Erythroblast (primary cell): ENCODE results near the gene NDST1.

Experiments used
- DNase-seq, 2 experiments: peaks; one replicate each; lab custom pipeline; 2025; lab: John Stamatoyannopoulos, UW
- GATA1 ChIP-seq: IDR thresholded peaks from 2 replicates; pipeline ENCODE4 v1.6.1; 2011; ENCODE audit warnings: low read depth, mild to moderate bottlenecking, control low read depth, low read length, moderate library complexity
- POLR2A ChIP-seq: IDR thresholded peaks from 2 replicates; pipeline ENCODE4 v1.6.1; 2011; ENCODE audit warnings: mild to moderate bottlenecking, low read length

The NDST1 gene

GRCh38 chr5:150599281-150599680, 91.3 kb downstream of the NDST1 start:
- TF ChIP-seq POLR2A = no peak
- no peak for TF ChIP-seq GATA1
- no peak for DNase-seq

- TF ChIP-seq POLR2A (no peak), GATA1 (no peak)
These were observed 92.1 kb downstream of the NDST1 start for GRCh38 chr5:150599917-150600511.

DNA sequence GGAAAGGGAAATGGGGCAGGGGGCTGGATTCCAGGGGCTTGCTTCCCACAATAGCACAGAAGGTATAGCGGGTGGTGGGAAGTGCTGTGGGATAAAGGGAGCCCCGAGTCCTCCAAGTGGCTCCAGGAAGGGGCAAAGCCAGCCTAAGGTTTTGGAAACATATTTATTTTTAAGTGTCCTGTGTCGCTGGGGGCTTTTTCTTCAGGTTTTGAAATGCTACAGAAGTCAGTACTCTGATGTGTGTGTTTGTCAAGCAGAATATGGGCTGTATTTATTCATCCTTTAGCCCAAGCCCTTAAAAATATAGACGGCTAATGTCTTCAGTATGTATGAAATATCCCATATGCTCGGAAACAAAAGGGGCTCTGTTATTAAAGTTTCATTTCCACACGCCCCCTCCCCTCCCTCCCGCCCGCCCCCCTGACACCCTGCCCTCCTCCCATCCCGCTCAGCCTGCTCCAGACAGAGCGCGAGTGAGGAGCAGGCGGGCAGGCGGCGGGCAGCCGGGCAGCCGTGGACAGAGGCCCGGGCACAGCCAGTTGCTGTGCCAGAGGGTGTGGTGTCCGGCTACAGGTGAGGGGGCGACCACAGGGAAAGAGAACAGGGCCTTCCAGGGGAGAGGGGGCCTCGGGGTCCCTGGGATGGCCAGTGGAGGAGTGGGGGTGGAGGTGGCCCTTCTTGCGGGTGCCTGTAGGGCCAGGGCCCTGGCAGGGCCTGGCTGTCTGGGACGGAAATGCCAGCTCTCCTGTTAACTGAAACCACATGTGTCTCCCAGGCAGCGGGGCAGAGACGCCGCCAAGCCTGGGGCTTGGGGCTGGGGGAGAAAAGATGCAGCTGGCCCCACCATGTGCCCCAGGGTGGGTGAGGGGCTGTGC, 92.9 kb downstream of the NDST1 start:
- DNase-seq = no peak
- TF ChIP-seq GATA1 = no peak
- no peak for TF ChIP-seq POLR2A

More at GRCh38 chr5:150599917-150600511, 92.1 kb downstream of the NDST1 start:
- no peak for DNase-seq

- DNase-seq = no peak
- TF ChIP-seq POLR2A (no peak), GATA1 (no peak)
These were observed 93.8 kb downstream of the NDST1 start for GRCh38 chr5:150601491-150602345.

- DNase-seq = no peak
- no peak for TF ChIP-seq POLR2A
- no peak for TF ChIP-seq GATA1
These were observed 95.1 kb downstream of the NDST1 start for GRCh38 chr5:150603052-150603451.

- DNase-seq = no peak
- no peak for TF ChIP-seq GATA1
- no peak for TF ChIP-seq POLR2A
These were observed 95.6 kb downstream of the NDST1 start for GRCh38 chr5:150603491-150603890.

GRCh38 chr5:150604010-150604409, 96.1 kb downstream of the NDST1 start:
- DNase-seq = no peak
- TF ChIP-seq GATA1 (no peak), POLR2A (no peak)

DNA sequence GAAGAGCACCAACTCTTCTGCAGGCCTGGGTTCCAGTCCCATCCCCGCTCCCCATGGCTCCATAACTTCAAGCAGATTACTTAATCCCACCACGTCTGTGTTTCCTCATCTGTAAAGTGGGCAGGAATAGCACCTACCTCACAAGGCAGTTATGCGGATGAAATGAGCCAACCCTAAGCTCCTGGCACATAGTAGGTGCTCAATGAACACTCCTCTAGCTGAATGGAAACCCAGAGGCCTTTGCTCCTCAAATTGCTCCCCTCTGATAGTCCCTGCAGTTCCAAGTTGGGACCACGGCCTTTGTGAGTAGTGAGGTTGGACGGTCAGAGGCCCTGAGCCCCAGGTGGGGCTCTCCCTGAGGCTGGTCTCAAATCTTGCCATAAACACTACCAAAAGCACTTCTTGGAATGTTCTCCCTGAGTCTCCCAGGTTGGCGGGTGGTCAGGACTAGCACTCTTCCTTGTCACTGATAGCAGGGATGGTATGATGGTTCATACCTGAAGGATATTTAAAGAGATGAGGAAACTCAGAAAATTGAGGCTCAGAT, 97.0 kb downstream of the NDST1 start:
- no peak for DNase-seq
- TF ChIP-seq POLR2A (no peak), GATA1 (no peak)

- no peak for TF ChIP-seq POLR2A
- TF ChIP-seq GATA1 = no peak
- no peak for DNase-seq
These were observed 97.6 kb downstream of the NDST1 start for GRCh38 chr5:150605546-150605945.

DNA sequence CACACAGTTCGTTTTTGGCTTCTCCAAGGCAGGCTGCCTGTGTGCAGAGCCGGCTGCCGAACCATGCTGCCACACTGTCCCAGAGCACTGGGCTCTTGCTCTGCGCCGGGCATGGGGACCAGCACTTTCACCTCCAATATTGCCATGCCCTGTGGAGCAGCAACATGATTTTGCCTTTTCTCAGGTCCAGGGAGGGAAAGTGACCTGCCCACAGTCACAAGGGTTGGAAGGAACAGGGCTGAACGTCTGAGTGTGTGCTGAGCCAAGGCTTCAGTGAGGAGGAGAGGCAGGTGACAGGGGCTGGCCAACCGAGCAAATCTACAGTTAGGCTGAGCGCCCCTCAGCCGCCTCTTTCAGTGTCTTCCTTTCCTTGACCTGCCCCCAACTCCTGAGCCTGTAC, 98.5 kb downstream of the NDST1 start:
- DNase-seq = no peak
- TF ChIP-seq POLR2A (no peak), GATA1 (no peak)

DNA sequence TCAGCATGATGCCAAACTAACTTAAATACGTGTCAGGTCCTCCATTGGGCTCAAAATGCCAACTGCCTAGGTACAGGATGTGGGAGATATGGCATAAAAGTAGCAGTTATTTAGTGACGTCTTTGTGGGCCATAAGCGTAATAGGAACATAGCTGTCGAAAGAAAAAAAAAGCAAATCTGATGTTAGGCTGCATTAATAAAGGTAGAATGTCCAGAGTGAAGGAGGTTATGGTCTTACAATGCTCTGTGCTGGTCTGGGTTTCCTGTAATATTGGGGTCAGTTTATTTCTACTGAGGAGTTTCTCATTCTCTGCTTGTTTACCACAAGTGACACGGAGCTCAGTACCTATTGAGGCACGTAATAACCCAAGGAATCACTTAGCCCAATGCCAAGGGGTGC, 99.2 kb downstream of the NDST1 start:
- TF ChIP-seq GATA1 (no peak), POLR2A (no peak)
- DNase-seq = no peak
